Progenitor cell of endocrine pancreas (in vitro differentiated cells): ENCODE results near the gene EFCAB5. TPM values are rescaled to one million over a fixed set of nuclear protein-coding genes. Genes with fewer than 3 reads are reported as not detected.

Source experiments
- DNase-seq: peaks from one replicate; pipeline ENCODE4 v3.0.0; 2021; ENCODE audit warnings: low spot score; ENCODE audit not compliant: unreplicated experiment
- H3K27ac Mint-ChIP-seq: 2 replicates; pipeline ENCODE4 v1.8.0; 2021; ENCODE audit warnings: mild to moderate bottlenecking, moderate library complexity, mixed read lengths
- H3K27me3 Mint-ChIP-seq: 2 replicates; pipeline ENCODE4 v1.8.0; 2021; ENCODE audit warnings: mixed read lengths
- H3K36me3 Mint-ChIP-seq: 2 replicates; pipeline ENCODE4 v1.8.0; 2022; ENCODE audit warnings: mixed read lengths; ENCODE audit not compliant: insufficient read depth
- H3K4me1 Mint-ChIP-seq: 2 replicates; pipeline ENCODE4 v1.8.0; 2021; ENCODE audit warnings: low read depth, mixed read lengths
- H3K4me3 Mint-ChIP-seq: 2 replicates; pipeline ENCODE4 v1.8.0; 2021; ENCODE audit warnings: low read depth, mild to moderate bottlenecking, moderate library complexity, mixed read lengths
- H3K9me3 Mint-ChIP-seq: 2 replicates; pipeline ENCODE4 v1.8.0; 2021; ENCODE audit warnings: low read depth, mixed read lengths
- total RNA-seq: library from RNA; stranded (reverse); gene quantifications from 2 replicates; pipeline ENCODE4 v1.2.1, GENCODE V29; 2021
- TF ChIP-seq, protein P1 (sequence below): fragments of 200-600 bp; sonication (generic); IDR thresholded peaks from one replicate; pipeline ENCODE4 v1.5.0; 2021; ENCODE audit warnings: antibody characterized with exemption, mild to moderate bottlenecking; ENCODE audit not compliant: unreplicated experiment

Gene EFCAB5
- total RNA-seq, 1 donor from 2014 or later: not detected

DNA sequence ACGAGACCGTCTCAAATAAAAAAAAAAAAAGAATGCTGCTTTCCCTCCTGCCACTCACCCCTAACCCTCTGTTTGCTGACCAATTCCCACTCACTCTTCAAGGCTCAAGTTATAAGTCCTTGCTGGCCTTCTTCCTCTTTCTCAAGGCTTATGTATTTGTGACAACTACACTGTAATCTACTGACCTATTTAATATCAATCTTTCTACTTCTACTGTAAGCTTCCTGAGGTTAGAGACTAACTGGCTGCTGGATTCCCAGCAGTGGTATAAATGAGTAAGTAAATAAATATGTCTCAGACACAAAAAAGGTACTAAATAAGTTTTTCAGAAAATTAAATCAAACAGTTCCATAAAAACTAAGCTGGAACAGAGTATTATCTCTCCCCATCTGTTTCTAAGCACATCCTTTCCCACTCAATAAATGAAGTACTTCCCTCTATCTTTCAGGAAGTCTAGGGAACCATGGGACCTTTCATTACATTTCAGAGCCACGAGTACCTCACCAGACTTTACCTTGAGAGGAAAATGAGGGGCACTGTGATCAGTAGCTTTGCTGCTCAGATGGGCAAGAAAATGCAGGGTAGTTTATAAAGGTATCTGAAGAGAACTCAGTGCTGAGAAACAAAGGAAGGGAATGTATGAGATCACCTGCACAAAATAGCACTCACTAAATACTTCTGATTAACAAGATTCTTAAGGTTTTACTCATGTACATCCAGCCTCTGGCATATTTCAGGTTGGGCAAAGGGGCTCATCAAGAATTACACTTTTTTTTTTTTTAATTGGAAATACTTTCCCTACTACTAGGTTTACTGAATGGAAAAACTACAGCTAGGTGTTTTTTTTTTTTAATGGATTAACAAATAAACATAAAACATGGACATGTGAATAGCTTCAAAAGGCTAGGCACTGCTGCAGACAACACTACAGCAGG is 22.2 kb upstream of the EFCAB5 start:
- Mint-ChIP-seq H3K4me3 (no peak overlapping the region), H3K4me1 (peaks cover 6% of the 10 kb centered on the region), H3K27ac (peak overlapping the region; percentile 19), H3K9me3 (no peaks in the 10 kb centered on the region), H3K27me3 (no peaks in the 10 kb centered on the region), H3K36me3 (no peaks in the 10 kb centered on the region)
- TF ChIP-seq, protein P1, sequence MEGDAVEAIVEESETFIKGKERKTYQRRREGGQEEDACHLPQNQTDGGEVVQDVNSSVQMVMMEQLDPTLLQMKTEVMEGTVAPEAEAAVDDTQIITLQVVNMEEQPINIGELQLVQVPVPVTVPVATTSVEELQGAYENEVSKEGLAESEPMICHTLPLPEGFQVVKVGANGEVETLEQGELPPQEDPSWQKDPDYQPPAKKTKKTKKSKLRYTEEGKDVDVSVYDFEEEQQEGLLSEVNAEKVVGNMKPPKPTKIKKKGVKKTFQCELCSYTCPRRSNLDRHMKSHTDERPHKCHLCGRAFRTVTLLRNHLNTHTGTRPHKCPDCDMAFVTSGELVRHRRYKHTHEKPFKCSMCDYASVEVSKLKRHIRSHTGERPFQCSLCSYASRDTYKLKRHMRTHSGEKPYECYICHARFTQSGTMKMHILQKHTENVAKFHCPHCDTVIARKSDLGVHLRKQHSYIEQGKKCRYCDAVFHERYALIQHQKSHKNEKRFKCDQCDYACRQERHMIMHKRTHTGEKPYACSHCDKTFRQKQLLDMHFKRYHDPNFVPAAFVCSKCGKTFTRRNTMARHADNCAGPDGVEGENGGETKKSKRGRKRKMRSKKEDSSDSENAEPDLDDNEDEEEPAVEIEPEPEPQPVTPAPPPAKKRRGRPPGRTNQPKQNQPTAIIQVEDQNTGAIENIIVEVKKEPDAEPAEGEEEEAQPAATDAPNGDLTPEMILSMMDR: no peak
- DNase-seq: no peak

GRCh38 chr17:29924786-29925185 is 16.6 kb upstream of the EFCAB5 start:
- no peak overlapping the region for H3K4me3 Mint-ChIP-seq
- no peak for DNase-seq
- H3K27me3 Mint-ChIP-seq: no peaks in the 10 kb centered on the region
- peaks cover 16% of the 10 kb centered on the region for H3K4me1 Mint-ChIP-seq
- H3K9me3 Mint-ChIP-seq: no peaks in the 10 kb centered on the region
- TF ChIP-seq, protein P1: no peak
- H3K36me3 Mint-ChIP-seq: no peaks in the 10 kb centered on the region
- no peak overlapping the region for H3K27ac Mint-ChIP-seq

- DNase-seq: no peak
- no peak overlapping the region for H3K27ac Mint-ChIP-seq
- H3K27me3 Mint-ChIP-seq: no peaks in the 10 kb centered on the region
- no peak overlapping the region for H3K4me3 Mint-ChIP-seq
- TF ChIP-seq, protein P1: no peak
- H3K9me3 Mint-ChIP-seq: no peaks in the 10 kb centered on the region
- H3K36me3 Mint-ChIP-seq: no peaks in the 10 kb centered on the region
- peaks cover 16% of the 10 kb centered on the region for H3K4me1 Mint-ChIP-seq
These were observed 13.9 kb upstream of the EFCAB5 start for GRCh38 chr17:29927546-29927945.

DNA sequence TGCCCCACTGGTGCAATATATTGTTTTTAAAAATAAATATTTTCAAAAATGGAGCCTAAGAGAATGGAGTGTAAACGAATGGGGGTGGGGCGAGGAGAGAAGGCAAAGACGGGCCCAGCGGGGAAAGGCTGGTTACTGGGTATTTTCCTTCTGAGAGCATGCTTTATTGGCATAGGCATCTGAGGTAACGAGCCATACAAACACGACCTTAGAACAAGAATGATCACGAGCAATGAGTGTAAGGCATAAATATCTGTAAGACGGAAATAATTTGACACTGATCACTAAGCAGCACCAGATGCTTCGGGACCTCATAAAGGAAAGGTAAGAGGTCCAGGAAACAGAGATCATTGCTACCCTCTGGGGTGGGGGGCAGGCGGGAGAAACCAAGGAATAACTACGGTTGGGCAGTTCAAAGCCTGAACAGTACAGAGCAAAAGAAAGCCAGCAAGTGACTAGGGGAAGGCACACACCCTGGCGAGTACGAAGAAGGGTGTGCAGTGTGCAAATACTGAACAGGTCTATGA is 12.4 kb upstream of the EFCAB5 start:
- DNase-seq: no peak
- H3K27me3 Mint-ChIP-seq: no peaks in the 10 kb centered on the region
- H3K9me3 Mint-ChIP-seq: no peaks in the 10 kb centered on the region
- no peak overlapping the region for H3K4me3 Mint-ChIP-seq
- peak overlapping the region; percentile 96 for H3K27ac Mint-ChIP-seq
- no peaks in the 10 kb centered on the region for H3K36me3 Mint-ChIP-seq
- peaks cover 16% of the 10 kb centered on the region for H3K4me1 Mint-ChIP-seq
- TF ChIP-seq, protein P1: no peak

GRCh38 chr17:29929533-29930408 is 11.7 kb upstream of the EFCAB5 start, which contains the start of gene SSH2:
Gene SSH2, minus strand, starts transcription at chr17:29930228. Its CDS starts 228 bp downstream, at chr17:29930000.
- Mint-ChIP-seq H3K27me3 (no peaks in the 10 kb centered on the region), H3K36me3 (no peaks in the 10 kb centered on the region), H3K27ac (peak within 1 kb of the TSS; percentile 96), H3K4me1 (peaks cover 16% of the 10 kb centered on the region), H3K9me3 (no peaks in the 10 kb centered on the region), H3K4me3 (no peak within 1 kb of the TSS)
- TF ChIP-seq, protein P1: no peak
- peak; percentile 80 for DNase-seq
